ENCODE measurements around the gene OR8B3. TPM values are rescaled to one million over a fixed set of nuclear protein-coding genes. Genes with fewer than 3 reads are reported as not detected.

The OR8B3 gene
- total and polyA plus RNA-seq, 10 of the 15 experiments (the other 5 are each of a cell fraction or from before 2014, with no cell fraction given): not detected

GRCh38 chr11:124415356-124415923 is 16.6 kb upstream of the OR8B3 start:
- Histone ChIP-seq H3K36me3 (ENCODE audit: control insufficient read depth in 2 of 2, insufficient read depth in 2 of 2, low read length in 1 of 2) (no peaks in the 10 kb centered on the region), H4K20me1 (ENCODE audit: control insufficient read depth, insufficient read depth) (no peaks in the 10 kb centered on the region), H3K9me3 (replicated peaks; ENCODE audit: control insufficient read depth, insufficient read depth, low read length) (no peaks in the 10 kb centered on the region), H3K4me2 (ENCODE audit: control insufficient read depth, insufficient read depth) (no peak overlapping the region), H3K79me2 (ENCODE audit: control insufficient read depth, insufficient read depth, low read length) (no peaks in the 10 kb centered on the region), H3K4me3 (no peak overlapping the region), H3K9ac (ENCODE audit: control insufficient read depth, insufficient read depth, low read length) (no peak overlapping the region), H2AFZ (ENCODE audit: control insufficient read depth, low read depth, low read length) (no peak overlapping the region), H3K4me1 (ENCODE audit: control insufficient read depth, insufficient read depth, low read length) (no peaks in the 10 kb centered on the region), H3K27me3 (replicated peaks in 1 of 2; ENCODE audit: control insufficient read depth in 2 of 2, insufficient read depth in 2 of 2, low read length in 1 of 2) (no peaks in the 10 kb centered on the region), H3K27ac (ENCODE audit: control insufficient read depth, insufficient read depth) (no peak overlapping the region)
- intact Hi-C loops (cut with micrococcal nuclease; ENCODE audit: unreplicated experiment) (loop anchor here (1.0 to 5.0 kb wide), 2 partner anchors 171 to 422 kb away; no protein-coding TSS in a partner anchor), in situ Hi-C loops (cut with MboI) (loop anchor here (5.0 to 25.0 kb wide), 2 partner anchors 172 to 422 kb away; no protein-coding TSS in a partner anchor)
- no peak for ATAC-seq
- SMC1A ChIA-PET (ENCODE audit: uncharacterized antibody, unreplicated experiment): interaction anchor here (0.7 to 2.8 kb wide), 5 partner anchors 24 to 345 kb away, joined by 3 to 12 read pairs (median 3); no protein-coding TSS in a partner anchor
- no TSS peak for BruUV-seq (replicated peaks)
- TF ChIP-seq ETV6 (conservative IDR thresholded peaks at IDR 0.05 in 1 of 2, IDR thresholded peaks at IDR 0.05 in 1 of 2; ENCODE audit: borderline replicate concordance in 1 of 2, low read depth in 1 of 2) (no peak), RAD21 (IDR thresholded peaks at IDR 0.05; ENCODE audit: insufficient read depth, low read depth, low read length) (peak; percentile 76), ZNF384 (IDR thresholded peaks at IDR 0.05; ENCODE audit: borderline replicate concordance, low read depth, low read length) (peak; percentile 98), SMC3 (IDR thresholded peaks at IDR 0.05; ENCODE audit: borderline replicate concordance, low read length) (peak; percentile 51; the same call in 1 of the 2 replicates), CTCF (IDR thresholded peaks at IDR 0.05 in 2 of 3, conservative IDR thresholded peaks at IDR 0.05 in 1 of 3; ENCODE audit: control insufficient read depth in 2 of 3, extremely low read depth in 1 of 3, insufficient read depth in 1 of 3, low read depth in 3 of 3, low read length in 3 of 3) (peak; percentile 54 to 70 (median 66))
- WGBS (ENCODE audit: insufficient coverage, insufficient replicate concordance, low lambda C conversion rate, missing lambda C conversion rate): 2% methylated on average over 5 of the region's 5 CpGs
- POLR2A ChIA-PET: no interaction called here
- RAD21 ChIA-PET (ENCODE audit: unreplicated experiment): interaction anchor here (0.7 to 1.8 kb wide), 3 partner anchors 14 to 421 kb away, joined by 3 to 5 read pairs (median 3); no protein-coding TSS in a partner anchor
- DNase-seq (ENCODE audit: low read depth, low spot score): no peak
- FAIRE-seq: no peak
- CTCF ChIA-PET: interaction anchor here (0.6 to 3.9 kb wide), 17 partner anchors 8 to 1585 kb away, joined by 3 to 32 read pairs (median 4); partner anchors contain the start of gene OR8B4

Data from GM12878 (cell line).